ENCODE results near the gene TMEM178B. TPM values are rescaled to one million over a fixed set of nuclear protein-coding genes. Genes with fewer than 3 reads are reported as not detected.
"Not testable (repeated sequence)": the region's sequence is repeated elsewhere in the genome, so short reads cannot be mapped to it uniquely, and the experiment has no call there.

The TMEM178B gene
- 10 to 100 TPM in 3 of 4 donors, 1 to 10 TPM in 1; 7.7 to 49.9 (median 25.9) TPM for total RNA-seq

DNA sequence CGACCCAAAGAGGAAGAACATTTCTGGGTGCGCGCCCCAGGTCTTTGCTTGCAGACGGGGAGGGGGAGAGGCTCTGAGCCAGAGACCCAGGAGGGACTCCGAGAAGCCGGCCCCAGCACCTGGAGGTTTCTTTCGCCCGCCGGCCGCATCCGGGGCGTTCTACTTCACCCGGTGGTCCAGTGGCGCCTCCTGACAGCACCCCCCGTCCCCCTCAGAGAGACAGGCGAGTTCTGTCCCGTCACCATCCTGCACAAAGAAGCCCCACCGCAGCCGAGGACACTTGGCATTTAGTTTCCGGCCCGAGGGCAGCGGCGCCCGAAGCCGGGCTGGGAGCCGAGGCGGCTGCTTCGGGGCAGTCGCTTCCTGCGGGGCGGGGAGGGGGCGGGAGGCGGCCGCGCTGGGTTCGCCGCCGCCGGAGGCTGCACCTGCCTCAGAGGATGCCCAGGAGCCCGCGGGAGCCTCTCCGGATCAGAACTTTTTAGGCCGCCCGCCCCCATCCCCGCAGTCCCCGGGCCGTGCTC, at the start of gene TMEM178B:
TSS of gene TMEM178B (plus strand) at position 424 of the 521 bp plus-strand sequence.
- intact Hi-C loops (cut with DNase I): loop anchor here (10.0 kb wide), 1 partner anchor 151 kb away; no protein-coding TSS in a partner anchor
- Histone ChIP-seq H3K27me3 (no peaks in the 10 kb centered on the region), H3K9me3 (no peaks in the 10 kb centered on the region), H3K4me1 (peaks cover 0 to 14% of the 10 kb centered on the region in 2 donors), H3K36me3 (no peaks in the 10 kb centered on the region), H3K4me3 (replicated peaks in 1 of 3) (peak within 1 kb of the TSS; percentile 66 to 71 (median 67)), H3K27ac (peak within 1 kb of the TSS; percentile 33 to 85 (median 64))
- TF ChIP-seq, protein P1, sequence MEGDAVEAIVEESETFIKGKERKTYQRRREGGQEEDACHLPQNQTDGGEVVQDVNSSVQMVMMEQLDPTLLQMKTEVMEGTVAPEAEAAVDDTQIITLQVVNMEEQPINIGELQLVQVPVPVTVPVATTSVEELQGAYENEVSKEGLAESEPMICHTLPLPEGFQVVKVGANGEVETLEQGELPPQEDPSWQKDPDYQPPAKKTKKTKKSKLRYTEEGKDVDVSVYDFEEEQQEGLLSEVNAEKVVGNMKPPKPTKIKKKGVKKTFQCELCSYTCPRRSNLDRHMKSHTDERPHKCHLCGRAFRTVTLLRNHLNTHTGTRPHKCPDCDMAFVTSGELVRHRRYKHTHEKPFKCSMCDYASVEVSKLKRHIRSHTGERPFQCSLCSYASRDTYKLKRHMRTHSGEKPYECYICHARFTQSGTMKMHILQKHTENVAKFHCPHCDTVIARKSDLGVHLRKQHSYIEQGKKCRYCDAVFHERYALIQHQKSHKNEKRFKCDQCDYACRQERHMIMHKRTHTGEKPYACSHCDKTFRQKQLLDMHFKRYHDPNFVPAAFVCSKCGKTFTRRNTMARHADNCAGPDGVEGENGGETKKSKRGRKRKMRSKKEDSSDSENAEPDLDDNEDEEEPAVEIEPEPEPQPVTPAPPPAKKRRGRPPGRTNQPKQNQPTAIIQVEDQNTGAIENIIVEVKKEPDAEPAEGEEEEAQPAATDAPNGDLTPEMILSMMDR (IDR thresholded peaks at IDR 0.05): no peak
- no peak for TF ChIP-seq POLR2A (IDR thresholded peaks at IDR 0.05)
- WGBS, 2 donors: no CpG with 5 or more reads among the region's 47 CpGs
- peak in 1 of 2 donors; percentile 27 for DNase-seq

DNA sequence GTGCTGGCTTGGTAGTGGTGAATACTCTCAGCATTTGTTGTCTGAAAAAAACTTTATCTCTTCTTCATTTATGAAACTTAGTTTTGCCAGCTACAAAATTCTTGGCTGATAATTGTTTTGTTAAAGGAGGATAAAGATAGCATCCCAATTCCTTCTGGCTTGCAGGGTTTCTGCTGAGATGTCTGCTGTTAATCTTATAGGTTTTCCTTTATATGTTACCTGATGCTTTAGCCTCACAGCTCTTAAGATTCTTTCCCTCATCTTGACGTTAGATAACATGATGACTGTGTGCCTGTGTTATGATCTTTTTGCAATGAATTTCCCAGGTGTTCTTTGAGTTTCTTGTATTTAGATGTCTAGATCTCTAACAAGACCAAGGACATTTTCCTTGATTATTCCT, 49.2 kb upstream of the TMEM178B start:
- intact Hi-C loops (cut with DNase I): no loop called here
- 79 to 86% methylated on average over 1 of the region's 1 CpG for WGBS, 2 donors
- H3K9me3 ChIP-seq: no peaks in the 10 kb centered on the region
- H3K36me3 ChIP-seq: no peaks in the 10 kb centered on the region
- TF ChIP-seq POLR2A (IDR thresholded peaks at IDR 0.05): no peak
- TF ChIP-seq, protein P1 (IDR thresholded peaks at IDR 0.05): no peak
- H3K4me1 ChIP-seq: no peaks in the 10 kb centered on the region
- no peaks in the 10 kb centered on the region for H3K27me3 ChIP-seq
- no peak overlapping the region for H3K27ac ChIP-seq
- no peak for DNase-seq
- no peak overlapping the region for H3K4me3 ChIP-seq (replicated peaks in 1 of 3)

DNA sequence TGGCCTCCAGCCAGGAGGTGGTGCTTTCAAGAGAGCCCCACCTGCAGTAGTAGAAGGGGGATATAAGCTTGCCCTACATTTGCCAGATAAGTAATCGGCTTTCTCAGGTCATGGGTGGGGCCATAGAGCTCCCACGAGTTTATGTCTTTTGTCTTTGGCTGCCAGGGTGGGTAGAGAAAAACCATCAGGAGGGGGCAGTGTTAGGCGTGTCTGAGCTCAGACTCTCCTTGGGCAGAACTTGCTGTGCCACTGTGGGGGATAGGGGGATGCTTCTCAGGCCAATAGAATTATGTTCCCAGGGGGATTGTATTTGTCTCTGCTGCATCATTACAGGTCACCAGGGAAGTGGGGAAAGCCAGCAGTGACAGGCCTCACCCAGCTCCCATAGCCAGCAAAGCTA, 46.8 kb upstream of the TMEM178B start:
- Histone ChIP-seq H3K36me3 (no peaks in the 10 kb centered on the region), H3K27me3 (no peaks in the 10 kb centered on the region), H3K4me3 (replicated peaks in 1 of 3) (no peak overlapping the region), H3K27ac (no peak overlapping the region), H3K9me3 (no peaks in the 10 kb centered on the region), H3K4me1 (no peaks in the 10 kb centered on the region)
- no peak for DNase-seq
- TF ChIP-seq, protein P1 (IDR thresholded peaks at IDR 0.05): no peak
- TF ChIP-seq POLR2A (IDR thresholded peaks at IDR 0.05): no peak
- intact Hi-C loops (cut with DNase I): no loop called here
- WGBS, 2 donors: 59% methylated on average over 3 of the region's 3 CpGs

DNA sequence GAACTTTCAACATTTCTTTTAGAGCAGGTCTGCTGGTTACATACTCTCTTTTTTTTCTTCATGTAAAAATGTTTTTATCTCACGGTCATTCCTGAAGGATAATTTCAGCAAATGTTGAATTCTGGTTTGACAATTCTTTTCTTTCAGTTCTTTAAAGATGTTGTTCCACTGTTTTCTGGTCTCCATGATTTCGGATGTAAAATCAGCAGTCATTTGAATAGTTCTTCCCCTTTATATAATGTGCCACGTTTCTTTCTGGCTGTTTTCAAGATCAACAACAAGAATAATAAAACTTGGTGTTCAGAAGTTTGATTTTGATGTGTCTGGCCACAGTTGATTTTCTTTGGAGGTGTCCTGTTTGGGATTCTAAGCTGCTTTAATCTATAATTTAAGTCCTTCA, 45.1 kb upstream of the TMEM178B start:
- Histone ChIP-seq H3K27me3 (no peaks in the 10 kb centered on the region), H3K4me1 (no peaks in the 10 kb centered on the region), H3K27ac (no peak overlapping the region), H3K4me3 (replicated peaks in 1 of 3) (no peak overlapping the region), H3K36me3 (no peaks in the 10 kb centered on the region), H3K9me3 (no peaks in the 10 kb centered on the region)
- intact Hi-C loops (cut with DNase I): no loop called here
- WGBS, 2 donors: 86 to 89% methylated on average over 3 of the region's 3 CpGs
- TF ChIP-seq, protein P1 (IDR thresholded peaks at IDR 0.05): no peak
- no peak for TF ChIP-seq POLR2A (IDR thresholded peaks at IDR 0.05)
- no peak for DNase-seq

DNA sequence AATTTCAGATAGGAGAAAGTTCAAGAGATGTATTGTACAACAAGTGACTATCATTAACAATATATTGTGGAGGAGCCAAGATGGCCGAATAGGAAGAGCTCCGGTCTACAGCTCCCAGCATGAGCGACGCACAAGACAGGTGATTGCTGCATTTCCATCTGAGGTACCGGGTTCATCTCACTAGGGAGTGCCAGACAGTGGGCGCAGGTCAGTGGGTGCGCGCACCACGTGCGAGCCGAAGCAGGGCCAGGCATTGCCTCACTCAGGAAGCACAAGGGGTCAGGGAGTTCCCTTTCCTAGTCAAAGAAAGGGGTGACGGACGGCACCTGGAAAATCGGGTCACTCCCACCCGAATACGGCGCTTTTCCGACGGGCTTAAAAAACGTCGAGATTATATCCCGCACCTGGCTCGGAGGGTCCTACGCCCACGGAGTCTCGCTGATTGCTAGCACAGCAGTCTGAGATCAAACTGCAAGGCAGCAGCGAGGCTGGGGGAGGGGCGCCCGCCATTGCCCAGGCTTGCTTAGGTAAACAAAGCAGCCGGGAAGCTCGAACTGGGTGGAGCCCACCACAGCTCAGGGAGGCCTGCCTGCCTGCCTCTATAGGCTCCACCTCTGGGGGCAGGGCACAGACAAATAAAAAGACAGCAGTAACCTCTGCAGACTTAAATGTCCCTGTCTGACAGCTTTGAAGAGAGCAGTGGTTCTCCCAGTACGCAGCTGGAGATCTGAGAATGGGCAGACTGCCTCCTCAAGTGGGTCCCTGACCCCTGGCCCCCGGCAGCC, 41.1 kb upstream of the TMEM178B start:
- DNase-seq; intact Hi-C loops (cut with DNase I); H3K9me3 ChIP-seq; H3K4me3 ChIP-seq (replicated peaks in 1 of 3); H3K27me3 ChIP-seq; H3K27ac ChIP-seq; H3K36me3 ChIP-seq; H3K4me1 ChIP-seq: not testable (repeated sequence)
- WGBS, 2 donors: 80 to 81% methylated on average over 28 of the region's 33 CpGs

DNA sequence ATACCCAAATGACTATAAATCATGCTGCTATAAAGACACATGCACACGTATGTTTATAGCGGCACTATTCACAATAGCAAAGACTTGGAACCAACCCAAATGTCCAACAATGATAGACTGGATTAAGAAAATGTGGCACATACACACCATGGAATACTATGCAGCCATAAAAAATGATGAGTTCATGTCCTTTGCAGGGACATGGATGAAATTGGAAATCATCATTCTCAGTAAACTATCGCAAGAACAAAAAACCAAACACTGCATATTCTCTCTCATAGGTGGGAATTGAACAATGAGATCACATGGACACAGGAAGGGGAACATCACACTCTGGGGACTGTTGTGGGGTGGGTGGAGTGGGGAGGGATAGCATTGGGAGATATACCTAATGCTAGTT, 35.8 kb upstream of the TMEM178B start:
- 86 to 100% methylated on average over 3 of the region's 3 CpGs for WGBS, 2 donors
- H3K4me1 ChIP-seq; DNase-seq; H3K9me3 ChIP-seq; H3K27me3 ChIP-seq; intact Hi-C loops (cut with DNase I); H3K4me3 ChIP-seq (replicated peaks in 1 of 3); H3K27ac ChIP-seq; H3K36me3 ChIP-seq: not testable (repeated sequence)

Measured in thyroid gland (tissue), 4 donors.